NCI-H748 (cell line): ENCODE data around the gene ZNG1A.
A peak's percentile ranks its signal among the peaks of the same experiment; 100 is the strongest.
"Not testable (repeated sequence)": the region's sequence is repeated elsewhere in the genome, so short reads cannot be mapped to it uniquely, and the experiment has no call there.

ENCODE experiments used
- DNase-seq: peaks from one replicate; lab custom pipeline; 2025; ENCODE audit not compliant: unreplicated experiment; lab: John Stamatoyannopoulos, UW

ZNG1A gene

DNA sequence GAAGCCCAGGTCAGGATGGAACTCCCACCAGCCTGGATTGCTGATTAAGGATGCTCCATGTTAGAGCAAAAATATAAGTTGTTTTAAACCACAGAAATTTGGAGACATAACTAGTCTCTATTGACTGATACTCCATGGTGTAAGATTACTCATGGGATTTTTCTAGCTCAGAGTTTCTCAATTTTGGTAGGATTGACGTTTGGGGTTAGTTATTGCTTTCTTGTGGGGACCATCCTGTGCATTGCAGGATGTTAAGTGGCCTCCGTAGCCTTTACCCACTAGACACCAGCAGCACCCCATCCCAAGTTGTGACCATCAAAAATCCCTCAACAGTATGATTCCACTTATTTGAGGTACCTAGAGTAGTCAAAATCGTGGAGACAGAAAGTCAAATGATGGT lies 80.1 kb downstream of the ZNG1A start:
- DNase-seq, result not testable (repeated sequence)

- DNase-seq, result not testable (repeated sequence)
Measured at GRCh38 chr9:94992-95391, 83.9 kb downstream of the ZNG1A start.

DNA sequence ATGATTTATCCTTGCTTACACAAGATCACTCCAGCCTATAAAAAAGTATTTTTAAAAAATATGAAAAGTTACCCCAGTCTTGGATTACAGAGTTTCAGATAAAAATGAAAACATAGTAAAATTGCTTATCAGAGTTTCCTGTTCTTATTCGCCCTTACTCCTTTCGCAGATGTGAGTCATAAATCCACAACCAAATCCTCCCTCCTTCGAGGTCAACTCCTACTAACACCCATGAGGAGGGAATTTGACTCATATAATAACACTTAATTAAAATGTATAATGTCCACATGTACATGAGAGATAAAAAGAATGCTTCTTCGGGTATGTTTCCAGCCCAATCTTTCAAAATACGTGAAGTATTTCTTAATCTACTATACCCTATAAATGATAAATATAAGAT lies 84.5 kb downstream of the ZNG1A start:
- not testable (repeated sequence) for DNase-seq

- DNase-seq, result not testable (repeated sequence)
Measured at GRCh38 chr9:93909-94308, 84.9 kb downstream of the ZNG1A start.

GRCh38 chr9:90851-91250 lies 88.0 kb downstream of the ZNG1A start:
- not testable (repeated sequence) for DNase-seq

- not testable (repeated sequence) for DNase-seq
Measured at GRCh38 chr9:88396-89037, 90.3 kb downstream of the ZNG1A start.

DNA sequence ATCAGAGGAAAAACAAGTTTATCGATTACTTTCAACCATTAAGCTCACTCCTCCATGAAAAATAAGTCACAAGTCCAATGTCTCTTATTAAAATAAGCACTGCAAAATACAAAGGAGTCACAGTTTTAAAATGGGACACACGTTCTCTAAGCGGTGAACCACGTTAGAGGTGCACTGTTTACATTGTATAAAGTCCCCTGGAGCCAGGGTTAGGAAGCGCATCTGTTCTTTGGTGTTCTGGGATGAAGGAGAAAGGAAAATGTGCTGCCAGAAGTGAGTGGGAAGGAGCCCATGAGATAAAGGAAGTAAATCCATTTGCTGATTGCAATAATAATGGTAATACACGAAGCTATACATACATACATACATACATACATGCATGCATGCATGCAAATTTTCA lies 91.0 kb downstream of the ZNG1A start:
- not testable (repeated sequence) for DNase-seq

DNA sequence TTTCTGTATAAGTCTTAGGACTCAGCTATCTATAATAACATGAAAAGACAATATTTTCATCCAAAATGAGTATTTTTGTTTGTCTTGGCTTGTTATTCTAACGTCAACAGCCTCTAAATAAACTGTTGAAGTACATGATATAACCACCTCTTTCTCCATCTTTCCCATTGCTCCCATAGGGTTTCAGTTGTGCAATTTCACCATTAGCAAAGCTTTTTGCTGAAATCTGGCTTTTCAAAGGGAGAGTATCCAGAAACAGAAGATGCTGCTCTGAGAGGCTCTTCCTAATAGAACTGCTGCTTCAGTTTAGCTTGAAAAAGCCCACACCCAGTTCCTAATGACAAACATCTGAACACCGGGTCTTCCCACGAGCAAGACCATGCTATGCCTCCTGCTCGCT lies 91.8 kb downstream of the ZNG1A start:
- DNase-seq, result not testable (repeated sequence)

DNA sequence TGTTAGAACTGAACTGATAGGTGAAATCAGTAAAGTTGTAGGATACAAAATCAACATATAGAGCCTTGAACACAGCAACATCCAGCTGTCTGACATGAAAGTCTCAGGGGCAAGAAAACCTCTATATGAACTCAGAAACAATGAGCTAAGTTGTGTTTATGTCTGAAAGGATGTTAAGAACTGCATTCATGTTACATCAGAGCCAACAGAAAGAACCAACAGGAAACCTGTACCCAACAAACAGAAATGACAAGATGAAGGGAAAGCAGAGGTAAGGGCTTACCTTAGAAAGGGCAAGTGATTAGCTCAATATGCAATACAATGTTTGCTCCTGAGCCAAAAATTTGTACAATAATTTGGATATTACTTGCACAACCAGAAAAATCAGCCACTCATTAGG lies 92.2 kb downstream of the ZNG1A start:
- DNase-seq, result not testable (repeated sequence)

DNA sequence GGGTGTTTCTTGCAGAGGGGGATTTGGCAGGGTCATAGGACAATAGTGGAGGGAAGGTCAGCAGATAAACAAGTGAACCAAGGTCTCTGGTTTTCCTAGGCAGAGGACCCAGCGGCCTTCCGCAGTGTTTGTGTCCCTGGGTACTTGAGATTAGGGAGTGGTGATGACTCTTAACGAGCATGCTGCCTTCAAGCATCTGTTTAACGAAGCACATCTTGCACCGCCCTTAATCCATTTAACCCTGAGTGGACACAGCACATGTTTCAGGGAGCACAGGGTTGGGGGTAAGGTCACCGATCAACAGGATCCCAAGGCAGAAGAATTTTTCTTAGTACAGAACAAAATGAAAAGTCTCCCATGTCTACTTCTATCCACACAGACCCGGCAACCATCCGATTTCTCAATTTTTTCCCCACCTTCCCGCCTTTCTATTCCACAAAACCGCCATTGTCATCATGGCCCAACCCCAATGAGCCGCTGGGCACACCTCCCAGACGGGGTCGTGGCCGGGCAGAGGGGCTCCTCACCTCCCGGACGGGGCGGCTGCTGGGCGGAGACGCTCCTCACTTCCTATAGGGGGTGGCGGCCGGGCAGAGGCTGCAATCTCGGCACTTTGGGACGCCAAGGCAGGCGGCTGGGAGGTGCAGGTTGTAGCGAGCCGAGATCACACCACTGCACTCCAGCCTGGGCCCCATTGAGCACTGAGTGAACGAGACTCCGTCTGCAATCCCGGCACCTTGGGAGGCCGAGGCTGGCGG lies 95.7 kb downstream of the ZNG1A start:
- DNase-seq, result not testable (repeated sequence)

DNA sequence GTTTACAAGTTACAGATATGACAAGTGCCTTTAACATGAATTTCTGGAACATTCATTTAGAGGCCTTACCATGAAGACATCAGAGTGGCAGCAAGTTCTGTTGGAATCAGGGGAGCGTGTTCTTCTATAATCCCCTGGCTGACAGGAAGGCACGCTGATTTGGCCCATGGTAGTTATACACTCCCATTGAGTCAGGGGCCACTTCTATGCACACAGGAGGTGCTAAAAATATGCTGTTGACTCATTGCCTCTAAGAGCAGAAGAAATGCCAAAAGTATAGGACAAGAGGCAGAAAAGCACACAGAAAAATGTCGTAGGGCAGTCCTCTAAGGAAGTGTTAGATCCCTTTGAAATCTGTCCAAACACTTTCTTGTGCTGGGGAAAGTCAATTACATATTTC lies 100.5 kb downstream of the ZNG1A start:
- DNase-seq, result not testable (repeated sequence)

DNA sequence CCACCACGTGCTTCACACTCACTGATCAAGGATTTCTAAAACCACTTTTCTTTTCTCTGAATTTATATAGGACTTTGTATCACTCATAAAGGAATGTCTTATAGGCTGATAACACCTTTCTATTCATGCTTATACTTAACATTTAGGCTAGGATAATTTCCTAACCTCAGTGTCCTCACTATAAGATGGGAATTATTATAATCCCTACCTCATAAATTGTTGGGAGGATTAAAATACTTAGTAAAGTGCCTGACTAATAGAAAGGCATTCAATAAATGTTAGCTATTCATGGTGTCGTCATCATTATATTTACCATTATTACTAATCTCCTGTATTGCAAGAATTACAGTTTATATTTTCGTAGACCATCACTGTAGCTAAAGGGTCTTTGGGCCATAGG lies 102.5 kb downstream of the ZNG1A start:
- DNase-seq, result not testable (repeated sequence)

GRCh38 chr9:73900-74525 lies 104.8 kb downstream of the ZNG1A start:
- not testable (repeated sequence) for DNase-seq

- DNase-seq, result peak; percentile 19
Measured at GRCh38 chr9:73076-73899, 105.6 kb downstream of the ZNG1A start.
